ENCODE measurements around the gene ZCCHC8. TPM values are rescaled to one million over a fixed set of nuclear protein-coding genes. Genes with fewer than 3 reads are reported as not detected.
"Not testable (repeated sequence)": the region's sequence is repeated elsewhere in the genome, so short reads cannot be mapped to it uniquely, and the experiment has no call there.

Gene ZCCHC8
- total RNA-seq, 4 donors from 2014 or later, result 14.1 to 26.0 (median 20.2) TPM

DNA sequence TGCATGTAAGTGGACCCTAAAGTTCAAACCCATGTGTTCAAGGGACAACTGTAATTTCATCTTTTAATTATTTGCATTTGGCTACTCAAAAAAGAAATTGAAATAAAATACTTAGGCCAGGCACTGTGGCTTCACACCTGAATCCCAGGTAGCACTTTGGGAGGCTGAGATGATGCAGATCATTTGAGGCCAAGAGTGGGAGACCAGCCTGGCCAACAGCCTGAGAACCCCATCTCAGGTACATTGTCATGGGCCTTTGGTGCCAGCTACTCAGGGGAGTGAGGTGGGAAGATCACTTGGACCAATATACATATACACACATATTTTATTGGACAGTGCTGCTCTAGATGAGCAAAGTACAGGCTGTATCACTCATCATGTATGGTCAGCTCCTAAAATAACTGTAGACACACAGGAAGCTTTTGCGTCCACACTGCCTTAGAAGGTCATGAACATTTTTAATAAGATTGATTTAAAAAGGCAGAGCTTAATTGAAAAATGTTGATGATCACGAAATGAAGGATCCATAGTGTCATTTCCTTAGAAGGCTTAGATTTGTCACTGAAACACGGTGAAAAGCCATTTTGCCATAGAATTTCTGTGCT lies 2.5 kb upstream of the ZCCHC8 start:
- WGBS, 2 donors (ENCODE audit: low coverage in 1 of 2), result 71 to 72% methylated on average over 2 to 3 of the region's 3 CpGs
- H3K27me3 ChIP-seq, result no peaks in the 10 kb centered on the region
- peaks cover 13 to 57% of the 10 kb centered on the region in 2 donors for H3K36me3 ChIP-seq
- no peak overlapping the region for H3K4me3 ChIP-seq
- TF ChIP-seq POLR2A (IDR thresholded peaks at IDR 0.05), result no peak
- TF ChIP-seq, protein P1, sequence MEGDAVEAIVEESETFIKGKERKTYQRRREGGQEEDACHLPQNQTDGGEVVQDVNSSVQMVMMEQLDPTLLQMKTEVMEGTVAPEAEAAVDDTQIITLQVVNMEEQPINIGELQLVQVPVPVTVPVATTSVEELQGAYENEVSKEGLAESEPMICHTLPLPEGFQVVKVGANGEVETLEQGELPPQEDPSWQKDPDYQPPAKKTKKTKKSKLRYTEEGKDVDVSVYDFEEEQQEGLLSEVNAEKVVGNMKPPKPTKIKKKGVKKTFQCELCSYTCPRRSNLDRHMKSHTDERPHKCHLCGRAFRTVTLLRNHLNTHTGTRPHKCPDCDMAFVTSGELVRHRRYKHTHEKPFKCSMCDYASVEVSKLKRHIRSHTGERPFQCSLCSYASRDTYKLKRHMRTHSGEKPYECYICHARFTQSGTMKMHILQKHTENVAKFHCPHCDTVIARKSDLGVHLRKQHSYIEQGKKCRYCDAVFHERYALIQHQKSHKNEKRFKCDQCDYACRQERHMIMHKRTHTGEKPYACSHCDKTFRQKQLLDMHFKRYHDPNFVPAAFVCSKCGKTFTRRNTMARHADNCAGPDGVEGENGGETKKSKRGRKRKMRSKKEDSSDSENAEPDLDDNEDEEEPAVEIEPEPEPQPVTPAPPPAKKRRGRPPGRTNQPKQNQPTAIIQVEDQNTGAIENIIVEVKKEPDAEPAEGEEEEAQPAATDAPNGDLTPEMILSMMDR (IDR thresholded peaks at IDR 0.05), result no peak
- no peak overlapping the region for H3K27ac ChIP-seq
- H3K4me1 ChIP-seq, result peaks cover 0 to 21% (median 0%) of the 10 kb centered on the region in 3 donors
- no peak for ATAC-seq
- H3K9me3 ChIP-seq, result no peaks in the 10 kb centered on the region

DNA sequence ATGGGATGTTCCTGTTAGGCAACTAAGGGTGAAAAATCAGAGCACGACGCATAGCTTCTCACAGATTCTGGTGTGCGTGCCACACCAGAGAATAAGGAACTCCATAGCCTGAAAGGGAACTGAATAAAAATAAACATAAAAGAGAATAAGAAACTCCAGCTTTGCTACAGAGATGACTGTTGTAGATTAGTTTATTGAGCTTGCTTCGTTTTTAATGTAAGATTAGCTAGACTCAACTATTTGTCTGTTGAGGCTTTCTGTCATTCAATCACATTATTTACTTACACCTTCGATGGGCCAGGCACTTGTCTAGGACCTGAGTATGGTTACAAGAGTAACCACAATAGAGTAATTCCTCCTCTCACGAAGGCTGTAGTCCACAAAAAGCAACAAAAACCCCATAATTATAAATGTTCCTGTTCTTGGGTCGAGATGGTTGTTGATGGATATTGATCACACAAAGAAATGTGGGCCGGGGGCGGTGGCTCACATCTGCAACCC lies 807 bp upstream of the ZCCHC8 start:
- peaks cover 5 to 51% of the 10 kb centered on the region in 2 donors for H3K36me3 ChIP-seq
- H3K4me3 ChIP-seq, result peak overlapping the region in 1 of 2 donors; percentile 84
- no peaks in the 10 kb centered on the region for H3K9me3 ChIP-seq
- no peak for TF ChIP-seq POLR2AphosphoS5 (IDR thresholded peaks at IDR 0.05)
- no peak for TF ChIP-seq POLR2A (IDR thresholded peaks at IDR 0.05)
- TF ChIP-seq, protein P1 (IDR thresholded peaks at IDR 0.05), result no peak
- no peak for TF ChIP-seq EP300 (IDR thresholded peaks at IDR 0.05)
- H3K4me1 ChIP-seq, result peaks cover 0 to 38% (median 3%) of the 10 kb centered on the region in 3 donors
- 63 to 73% methylated on average over 5 to 9 of the region's 9 CpGs for WGBS, 2 donors (ENCODE audit: low coverage in 1 of 2)
- H3K27ac ChIP-seq, result peak overlapping the region in 3 of 4 donors; percentile 22 to 98 (median 96)
- H3K27me3 ChIP-seq, result no peaks in the 10 kb centered on the region
- no peak for ATAC-seq

DNA sequence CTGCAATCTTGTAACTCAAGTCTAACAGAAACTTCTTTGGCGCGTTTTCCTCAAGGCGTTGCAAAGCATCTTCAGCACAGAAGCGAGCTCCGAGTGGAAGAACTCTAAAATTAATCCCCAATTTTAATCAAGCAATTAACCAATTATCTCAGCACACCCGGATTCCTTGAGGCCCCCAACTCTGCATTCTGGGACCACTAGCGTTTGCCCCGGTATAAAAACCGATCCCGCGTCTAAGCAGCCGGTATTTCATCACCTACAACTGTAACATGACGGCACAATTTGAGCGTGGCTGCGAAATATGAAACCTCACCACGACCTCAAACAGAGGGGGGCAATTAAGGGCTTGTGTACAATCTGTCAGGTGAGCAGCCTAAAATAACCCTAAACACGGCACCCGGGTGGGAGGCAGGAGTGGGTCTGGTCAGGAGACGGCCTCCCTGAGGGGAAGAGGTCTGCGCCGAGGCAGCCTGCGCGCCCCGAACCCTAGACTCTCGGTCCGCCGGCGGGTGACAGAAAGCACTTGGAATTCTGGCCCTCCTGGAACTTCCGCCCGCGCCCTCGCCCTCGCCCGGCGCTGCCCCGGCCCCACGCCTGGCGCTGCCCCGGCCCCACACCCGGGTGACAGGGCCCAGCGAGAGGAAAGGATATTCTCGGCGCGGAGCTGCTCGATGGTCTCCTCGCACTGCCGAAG lies 594 bp downstream of the ZCCHC8 start:
- H3K27ac ChIP-seq, result peak overlapping the region; percentile 94 to 98 (median 97)
- peaks cover 0 to 42% of the 10 kb centered on the region in 2 donors for H3K36me3 ChIP-seq
- peaks cover 0 to 39% (median 3%) of the 10 kb centered on the region in 3 donors for H3K4me1 ChIP-seq
- no peaks in the 10 kb centered on the region for H3K27me3 ChIP-seq
- WGBS, 2 donors (ENCODE audit: low coverage in 1 of 2), result 0 to 1% methylated on average over 6 to 21 of the region's 47 CpGs
- H3K9me3 ChIP-seq, result no peaks in the 10 kb centered on the region
- H3K4me3 ChIP-seq, result peak overlapping the region; percentile 84 to 87
- TF ChIP-seq POLR2AphosphoS5 (IDR thresholded peaks at IDR 0.05), result peak; percentile 32
- TF ChIP-seq, protein P1 (IDR thresholded peaks at IDR 0.05), result no peak
- ATAC-seq, result peak; percentile 50

DNA sequence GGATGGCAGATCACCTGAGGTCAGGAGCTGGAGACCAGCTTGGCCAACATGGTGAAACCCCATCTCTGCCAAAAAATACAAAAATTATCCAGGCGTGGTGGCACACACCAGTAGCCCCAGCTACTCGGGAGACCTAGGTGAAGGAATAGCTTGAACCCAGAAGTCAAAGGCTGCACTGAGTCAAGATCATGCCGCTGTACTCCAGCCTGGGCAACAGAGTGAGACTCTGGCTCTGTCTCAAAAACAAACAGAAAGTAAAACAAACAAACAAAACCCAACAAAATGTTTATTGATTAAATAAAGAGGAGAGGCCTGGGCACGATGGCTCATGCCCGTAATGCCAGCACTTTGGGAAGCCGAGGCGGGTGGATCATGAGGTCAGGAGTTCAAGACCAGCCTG lies 5.5 kb downstream of the ZCCHC8 start:
- peaks cover 0 to 40% (median 3%) of the 10 kb centered on the region in 3 donors for H3K4me1 ChIP-seq
- 92 to 100% methylated on average over 3 to 7 of the region's 7 CpGs for WGBS, 2 donors (ENCODE audit: low coverage in 1 of 2)
- no peaks in the 10 kb centered on the region for H3K9me3 ChIP-seq
- H3K27ac ChIP-seq, result no peak overlapping the region
- TF ChIP-seq POLR2A (IDR thresholded peaks at IDR 0.05), result no peak
- TF ChIP-seq, protein P1 (IDR thresholded peaks at IDR 0.05), result no peak
- ATAC-seq, result no peak
- no peak overlapping the region for H3K4me3 ChIP-seq
- H3K36me3 ChIP-seq, result peaks cover 0 to 65% of the 10 kb centered on the region in 2 donors
- H3K27me3 ChIP-seq, result no peaks in the 10 kb centered on the region

DNA sequence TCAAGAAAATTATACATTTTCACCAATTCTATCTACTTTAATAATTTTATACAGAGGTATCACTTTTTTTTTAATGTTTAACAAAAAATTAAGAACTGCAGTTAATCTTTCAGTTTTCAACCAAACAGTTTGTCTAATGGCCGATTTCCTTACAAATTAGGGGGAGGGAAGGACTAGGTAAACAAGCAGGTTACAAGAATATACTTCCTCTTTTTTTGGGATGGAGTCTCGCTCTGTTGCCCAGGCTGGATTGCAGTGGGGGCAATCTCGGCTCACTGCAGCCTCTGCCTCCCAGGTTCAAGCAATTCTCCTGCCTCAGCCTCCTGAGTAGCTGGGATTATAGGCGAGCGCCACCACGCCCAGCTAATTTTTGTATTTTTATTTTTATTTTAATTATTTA lies 7.5 kb downstream of the ZCCHC8 start:
- Histone ChIP-seq H3K4me1 (peaks cover 0 to 25% (median 3%) of the 10 kb centered on the region in 3 donors), H3K36me3 (peaks cover 0 to 85% of the 10 kb centered on the region in 2 donors)
- not testable (repeated sequence) for H3K27me3 ChIP-seq, H3K9me3 ChIP-seq, H3K4me3 ChIP-seq, H3K27ac ChIP-seq, ATAC-seq
- 76 to 90% methylated on average over 5 to 6 of the region's 6 CpGs for WGBS, 2 donors (ENCODE audit: low coverage in 1 of 2)

Measured in gastroesophageal sphincter (tissue), 4 donors.